GM21360 (cell line): ENCODE measurements around the gene IER5L.
"Not testable (repeated sequence)": the region's sequence is repeated elsewhere in the genome, so short reads cannot be mapped to it uniquely, and the experiment has no call there.

Source experiments
- ATAC-seq: cut with Tn5 transposase; IDR thresholded peaks from one replicate; pipeline ENCODE4 v1.9.1; 2021; ENCODE audit warnings: mild to moderate bottlenecking, moderate library complexity; ENCODE audit not compliant: unreplicated experiment

Gene IER5L

DNA sequence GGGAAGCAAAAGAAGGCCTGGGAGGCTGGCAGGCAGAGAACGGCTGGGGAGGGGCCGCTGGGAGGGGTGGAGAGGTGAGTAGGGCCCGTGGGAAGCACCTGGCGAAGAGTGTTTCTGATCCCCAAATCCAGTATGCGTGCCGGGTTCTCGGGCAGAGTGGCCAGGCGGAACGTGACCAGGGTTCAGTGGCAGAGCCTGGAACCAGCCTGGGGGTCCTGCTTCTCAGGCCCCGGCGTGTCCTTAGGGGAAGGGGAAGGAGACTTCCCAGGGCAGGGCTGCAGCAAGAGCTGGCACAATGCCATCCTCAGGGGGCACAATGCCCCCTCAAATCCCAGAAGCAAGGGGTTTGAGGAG is 25.5 kb upstream of the IER5L start:
- no peak for ATAC-seq

DNA sequence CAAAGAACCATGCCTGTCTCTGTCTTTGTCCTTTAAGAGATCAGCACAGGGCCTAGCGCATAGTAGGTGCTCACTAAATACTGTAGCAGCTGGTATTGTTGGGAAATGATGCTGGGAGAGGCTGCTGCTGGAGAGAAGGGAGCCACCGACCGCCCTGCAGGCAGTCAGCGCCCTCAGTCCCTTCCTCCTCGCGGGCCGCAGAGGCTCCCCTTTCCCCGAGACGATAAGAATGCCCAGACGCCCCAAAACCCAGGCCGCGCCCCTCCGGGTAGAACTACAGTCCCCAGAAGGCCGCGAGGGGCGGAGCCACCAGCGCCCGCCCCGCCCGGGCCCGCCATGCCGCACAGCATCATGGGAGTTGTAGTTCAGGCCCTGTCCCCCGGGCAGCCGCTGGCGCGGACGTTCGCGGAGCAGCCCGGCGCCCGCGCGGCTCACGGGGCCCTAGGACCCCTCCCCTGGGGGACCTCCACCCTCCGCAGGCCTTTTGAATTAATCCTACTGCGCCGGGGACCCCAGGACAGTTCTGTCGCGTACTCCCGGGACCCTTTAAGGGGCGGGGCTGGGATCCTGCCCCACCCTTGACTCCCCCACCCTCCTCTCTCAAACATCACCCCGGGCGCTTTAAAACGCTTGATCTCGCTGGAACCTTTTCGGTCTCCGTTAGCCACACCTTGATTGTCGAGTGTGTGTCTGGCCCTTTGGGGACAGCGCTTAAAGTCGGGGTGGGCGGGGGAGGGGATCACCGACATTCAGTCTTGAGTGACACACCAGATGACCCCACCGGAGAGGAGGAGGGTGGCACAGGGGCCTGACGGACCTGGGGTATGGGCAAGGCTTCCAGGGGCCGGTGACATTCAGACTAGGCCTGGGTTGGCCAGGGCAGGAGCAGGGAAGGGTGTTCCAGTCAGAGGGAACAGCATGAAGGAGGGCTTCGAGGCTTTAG is 24.8 kb upstream of the IER5L start:
- ATAC-seq, result peak; percentile 73

DNA sequence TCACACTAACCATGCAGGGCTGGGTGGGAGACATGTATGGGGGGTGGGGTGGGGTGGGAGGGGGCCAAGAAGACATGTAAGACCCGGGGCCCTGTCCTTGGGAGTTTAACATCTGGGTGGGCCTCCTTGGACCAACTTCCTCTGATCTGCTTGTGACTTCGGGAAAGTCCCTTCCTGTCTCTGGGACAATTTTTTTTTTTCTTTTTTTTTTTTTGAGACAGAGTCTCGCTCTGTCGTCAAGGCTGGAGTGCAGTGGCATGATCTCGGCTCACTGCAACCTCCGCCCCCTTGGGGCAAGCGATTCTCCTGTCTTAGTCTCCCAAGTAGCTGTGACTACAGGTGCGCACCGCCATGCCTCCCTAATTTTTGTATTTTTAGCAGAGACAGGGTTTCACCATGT is 23.8 kb upstream of the IER5L start:
- ATAC-seq, result no peak

DNA sequence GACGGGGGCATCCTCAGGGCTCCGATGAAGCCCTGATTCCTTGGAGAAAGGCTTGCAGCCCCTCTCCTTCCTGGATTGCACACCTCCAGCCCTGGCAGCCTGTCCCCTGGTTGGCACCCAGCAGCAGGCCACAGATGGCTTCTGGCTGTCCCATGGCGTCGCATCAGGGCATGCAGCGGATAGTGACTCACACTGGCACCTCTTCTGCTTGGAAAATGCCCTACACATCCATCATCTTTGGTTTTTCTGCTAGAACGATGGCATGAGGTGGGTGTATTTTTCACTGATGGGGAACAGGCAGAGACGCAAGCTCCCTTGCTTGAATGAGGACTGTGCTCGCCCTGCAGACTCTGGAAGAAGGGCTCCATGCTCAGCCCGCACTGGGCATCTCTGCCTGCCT is 23.2 kb upstream of the IER5L start:
- ATAC-seq, result no peak

DNA sequence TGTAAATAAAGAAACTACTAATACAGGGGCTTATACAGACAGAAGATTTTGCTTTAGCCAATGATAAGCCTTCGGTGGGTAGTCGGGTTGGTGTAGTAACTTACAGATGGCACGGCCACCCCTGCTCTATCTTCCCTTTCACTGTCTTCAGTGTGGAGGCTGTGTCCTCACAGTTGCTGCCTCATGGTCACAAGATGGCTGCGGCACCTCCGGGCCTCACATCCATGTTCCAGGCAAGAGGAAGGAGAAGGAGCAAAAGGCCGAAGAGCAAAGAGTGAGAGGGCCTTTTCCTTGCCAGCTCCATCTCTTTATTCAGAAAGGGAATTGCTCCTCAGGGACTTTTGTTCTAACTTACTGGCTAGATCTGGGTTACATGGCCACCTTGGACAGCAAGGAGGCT is 22.2 kb upstream of the IER5L start:
- ATAC-seq, result no peak

DNA sequence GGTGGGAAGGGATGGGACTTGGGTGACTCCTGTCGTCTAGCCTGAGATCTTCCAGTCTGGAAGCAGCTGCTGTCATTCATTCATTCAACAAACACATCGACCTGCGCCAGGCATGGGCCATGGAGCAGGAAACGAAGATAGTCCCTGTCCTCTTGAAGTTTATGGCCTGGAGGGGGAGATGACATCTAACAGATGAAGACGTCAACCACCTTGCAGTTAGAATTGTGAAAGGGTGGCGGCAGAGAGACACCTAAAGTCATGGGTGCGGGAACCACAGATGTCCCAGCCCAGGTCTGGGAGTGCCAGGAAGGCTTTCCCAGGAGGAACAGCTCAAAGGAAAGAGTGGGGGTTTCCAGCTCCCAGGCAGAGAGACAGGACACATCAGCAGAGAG is 21.0 kb upstream of the IER5L start:
- ATAC-seq, result no peak

DNA sequence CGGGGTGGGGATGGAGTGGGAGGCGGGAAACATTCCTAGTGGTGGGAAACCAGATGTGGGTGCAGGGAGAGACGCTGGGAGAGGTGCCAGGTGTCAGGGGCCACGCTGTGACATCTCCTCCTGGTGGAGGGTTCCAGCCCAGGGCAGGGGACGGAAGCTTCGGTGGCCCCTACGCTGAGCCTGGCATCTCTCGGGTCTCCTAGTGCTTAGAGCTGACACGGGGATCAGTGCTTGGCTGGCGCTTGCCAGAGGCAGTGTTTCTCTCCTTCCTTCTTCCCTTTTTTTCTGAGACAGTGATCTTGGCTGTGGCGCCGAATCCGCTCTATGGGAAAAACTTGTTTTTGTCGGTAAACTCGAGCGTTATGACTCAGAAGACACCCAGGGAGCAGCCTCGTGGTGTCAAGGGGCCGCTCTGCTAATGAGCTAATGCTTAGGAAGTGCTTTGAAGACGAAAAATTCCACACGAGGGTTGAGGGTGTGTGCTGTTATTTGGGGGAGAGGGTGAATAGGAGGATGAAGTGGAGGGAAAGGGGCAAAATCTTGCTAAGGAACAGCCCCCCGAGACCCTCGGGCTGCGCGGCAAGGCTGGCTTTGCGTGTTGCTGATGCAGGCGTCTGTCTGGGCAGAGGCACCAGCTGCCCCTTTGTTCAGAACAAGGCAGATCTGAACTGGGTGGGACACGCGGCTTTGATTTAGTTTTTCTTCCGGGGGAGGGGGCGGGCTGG is 20.4 kb upstream of the IER5L start:
- ATAC-seq, result no peak

DNA sequence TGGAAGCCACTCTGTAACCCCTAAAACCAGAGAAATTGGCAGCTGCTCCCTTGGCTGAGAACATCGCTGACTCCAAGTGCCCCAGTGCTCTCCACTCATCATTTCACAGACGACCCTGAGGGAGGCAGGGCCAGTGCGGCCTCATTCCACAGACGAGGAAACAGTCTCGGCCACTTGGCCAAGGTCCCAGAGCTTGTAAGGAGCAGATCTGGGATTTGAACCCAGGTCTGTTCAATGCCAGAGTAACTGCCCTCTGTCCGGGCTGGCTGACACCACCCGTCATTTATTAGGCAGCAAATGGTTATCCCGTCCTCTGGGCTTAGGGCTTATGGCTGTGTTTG is 19.9 kb upstream of the IER5L start:
- no peak for ATAC-seq

DNA sequence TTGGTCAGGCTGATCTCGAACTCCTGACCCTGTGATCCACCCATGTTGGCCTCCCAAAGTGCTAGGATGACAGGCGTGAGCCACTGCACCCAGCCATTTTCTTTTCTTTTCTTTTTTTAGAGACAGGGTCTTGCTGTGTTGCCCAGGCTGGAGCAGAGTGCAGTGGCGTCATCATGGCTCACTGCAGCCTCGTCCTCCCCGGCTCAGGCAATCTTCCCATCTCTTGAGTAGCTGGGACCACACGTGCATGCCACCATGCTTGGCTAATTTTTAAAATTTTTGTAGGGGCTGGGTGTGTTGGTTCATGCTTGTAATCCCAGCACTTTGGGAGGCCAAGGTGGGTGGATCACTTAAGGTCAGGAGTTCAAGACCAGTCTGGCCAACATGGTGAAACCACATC is 19.0 kb upstream of the IER5L start:
- not testable (repeated sequence) for ATAC-seq

DNA sequence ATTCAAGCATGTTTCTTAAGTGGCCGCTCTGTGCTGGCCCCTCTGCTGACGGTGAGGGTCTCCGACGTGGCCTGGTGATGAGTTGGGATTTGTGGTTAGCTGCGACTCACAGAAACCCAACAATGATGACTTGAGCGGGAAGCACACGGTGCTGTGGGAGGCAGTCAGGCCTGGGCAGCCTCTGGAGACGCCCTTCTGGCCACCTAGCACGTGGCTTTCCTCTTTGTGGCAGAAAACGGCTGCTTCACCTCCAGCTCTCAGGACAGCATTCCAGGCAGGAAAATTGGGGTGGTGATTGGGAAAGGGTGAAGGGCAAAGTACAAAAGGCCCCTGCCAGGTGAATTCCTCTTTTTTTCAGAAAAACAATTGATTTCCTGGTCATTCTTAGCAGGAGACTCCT is 17.5 kb upstream of the IER5L start:
- no peak for ATAC-seq

DNA sequence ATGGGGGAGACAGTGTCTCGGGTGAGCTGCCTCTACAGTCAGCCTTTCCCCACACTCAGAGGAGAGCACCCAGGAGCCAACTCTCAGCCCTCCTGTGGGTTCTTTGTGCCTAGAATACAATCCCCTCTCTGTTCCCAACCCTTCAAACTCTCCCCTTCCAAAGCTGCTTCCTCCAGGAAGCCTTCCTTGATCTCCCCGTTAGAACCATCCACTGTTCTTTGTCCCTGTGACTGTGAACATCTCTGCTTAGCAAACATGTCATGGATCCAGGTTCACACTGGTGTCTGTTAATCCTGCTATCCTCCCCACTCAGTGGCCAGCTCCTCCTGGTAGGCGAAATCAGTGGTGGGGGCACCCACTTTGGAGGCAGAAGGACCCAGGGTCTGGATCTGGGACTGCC is 16.2 kb upstream of the IER5L start:
- no peak for ATAC-seq

DNA sequence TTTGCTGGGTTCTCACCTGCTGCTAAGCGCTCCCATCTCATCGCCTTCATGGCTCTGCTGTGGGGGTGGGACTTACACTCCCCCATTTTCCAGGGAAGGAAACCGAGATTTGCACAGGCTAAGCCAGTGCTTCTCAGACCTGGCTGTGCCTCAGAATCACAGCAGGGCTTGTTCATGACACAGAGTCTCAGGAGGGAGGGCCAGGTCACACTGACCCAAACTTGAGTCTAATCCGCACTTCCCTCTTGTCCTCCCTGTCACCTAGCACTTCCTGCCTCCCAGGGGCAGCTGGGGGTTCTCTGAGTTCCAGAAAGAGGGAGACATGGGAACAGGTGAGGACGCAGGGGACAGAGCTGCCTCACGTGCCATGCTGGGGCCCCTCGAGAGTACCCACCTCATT is 15.6 kb upstream of the IER5L start:
- ATAC-seq, result no peak

DNA sequence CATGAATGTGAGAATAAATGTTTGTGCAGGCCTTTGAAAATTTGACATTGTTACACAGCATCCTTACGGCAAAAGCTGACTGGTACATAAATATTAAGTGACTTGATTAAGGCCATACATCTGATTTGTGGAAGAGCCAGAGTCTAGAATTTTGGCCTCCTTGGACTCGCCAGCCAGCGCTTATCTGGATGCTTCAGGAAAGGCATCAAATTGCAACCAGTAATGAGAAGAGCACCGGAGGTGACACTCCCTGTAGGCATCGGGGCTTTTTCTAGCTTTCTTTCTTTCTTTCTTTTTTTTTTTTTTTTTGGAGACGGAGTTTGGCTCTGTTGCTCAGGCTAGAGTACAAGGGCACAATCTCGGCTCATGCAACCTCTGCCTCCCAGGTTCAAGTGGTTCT is 13.2 kb upstream of the IER5L start:
- ATAC-seq, result no peak

DNA sequence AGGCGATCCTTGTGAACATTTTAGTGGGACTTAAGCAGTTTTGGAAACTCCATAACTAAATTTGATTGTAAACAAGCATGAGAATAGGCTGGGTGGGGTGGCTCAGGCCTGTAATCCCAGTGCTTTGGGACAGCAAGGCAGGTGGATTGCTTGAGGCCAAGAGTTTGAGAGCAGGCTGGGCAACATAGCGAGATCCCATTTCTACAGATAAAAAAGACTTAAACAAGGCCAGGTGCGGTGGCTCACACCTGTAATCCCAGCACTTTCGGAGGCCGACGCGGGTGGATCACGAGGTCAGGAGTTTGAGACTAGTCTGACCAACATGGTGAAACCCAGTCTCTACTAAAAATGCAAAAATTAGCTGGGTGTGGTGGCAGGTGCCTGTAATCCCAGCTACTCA is 11.9 kb upstream of the IER5L start:
- ATAC-seq, result not testable (repeated sequence)

DNA sequence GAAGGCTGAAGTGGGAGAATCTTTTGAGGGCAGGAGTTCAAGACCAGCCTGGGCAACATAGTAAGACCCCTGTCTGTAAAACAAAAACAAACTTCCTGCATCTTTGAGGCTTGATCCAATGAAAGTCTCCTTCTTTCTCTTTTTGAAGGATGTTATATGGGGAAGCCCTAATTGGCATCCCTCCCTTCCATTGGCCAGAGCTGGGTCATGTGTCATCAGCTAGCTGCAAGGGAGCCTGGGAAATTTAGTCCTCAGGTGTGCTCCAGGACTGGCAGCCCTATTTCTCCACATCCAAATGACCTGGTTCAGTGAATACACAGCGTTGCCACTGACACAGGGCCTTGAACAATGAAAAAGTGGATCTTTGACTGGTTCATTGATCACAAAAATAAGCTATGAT is 9.0 kb upstream of the IER5L start:
- no peak for ATAC-seq

DNA sequence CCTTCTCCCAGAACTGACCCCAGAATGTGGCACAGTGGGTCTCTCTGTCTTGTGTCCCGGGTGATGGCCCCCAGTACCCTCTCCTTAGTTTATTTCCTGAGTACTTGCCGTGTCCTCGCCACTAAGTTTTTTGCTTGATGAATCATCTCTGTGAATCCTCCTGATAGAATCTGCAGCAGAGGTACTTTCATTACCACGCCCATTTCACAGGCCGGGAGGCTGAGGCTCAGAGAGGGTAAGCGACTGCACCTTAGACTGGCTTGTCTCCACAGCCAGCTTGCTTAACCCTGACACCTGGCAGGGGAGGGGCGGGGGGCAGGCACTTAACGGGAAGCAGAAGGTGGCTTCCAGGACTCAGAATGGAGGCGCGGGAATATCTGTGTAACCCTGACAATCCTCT is 7.9 kb upstream of the IER5L start:
- ATAC-seq, result no peak

DNA sequence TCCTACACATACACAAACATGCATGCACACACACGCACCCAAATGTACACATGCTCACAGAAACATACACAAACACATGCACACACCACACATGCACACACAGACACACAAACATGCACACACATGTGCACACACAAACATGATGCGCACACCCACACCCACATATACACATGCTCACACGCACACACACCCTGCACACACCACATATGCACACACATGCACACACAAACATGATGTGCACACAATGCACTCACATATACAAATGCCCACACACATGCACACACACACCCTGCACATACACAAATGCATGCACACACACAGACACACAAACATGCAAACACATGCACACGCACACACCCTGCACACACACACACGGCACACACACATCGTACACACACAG is 7.3 kb upstream of the IER5L start:
- no peak for ATAC-seq

DNA sequence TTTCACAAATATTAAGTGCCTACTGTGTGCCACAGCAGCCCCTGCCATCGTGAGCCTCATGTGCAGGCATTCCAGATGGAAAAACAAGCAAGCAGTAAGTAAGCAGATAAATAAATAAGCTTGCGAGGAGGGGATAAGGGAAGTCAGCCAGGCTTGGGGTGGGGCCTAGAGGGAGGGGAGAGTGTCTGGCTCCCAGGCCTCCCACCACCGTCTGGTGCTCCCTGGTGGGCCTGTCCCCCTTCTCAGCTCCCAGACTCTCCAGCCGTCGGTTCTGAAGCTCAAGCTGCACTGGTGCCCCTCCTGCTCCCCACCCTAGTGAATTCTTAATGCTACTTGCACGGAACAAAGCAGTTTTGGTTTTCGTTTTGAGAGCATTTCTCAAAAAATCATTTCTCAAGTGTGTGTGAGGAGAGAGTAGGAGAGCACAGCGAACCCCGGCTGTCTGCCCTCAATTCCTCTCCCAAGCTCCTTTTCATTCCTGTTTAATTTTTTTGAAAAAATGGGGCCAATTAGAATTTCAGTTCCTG is 6.6 kb upstream of the IER5L start:
- ATAC-seq, result no peak

DNA sequence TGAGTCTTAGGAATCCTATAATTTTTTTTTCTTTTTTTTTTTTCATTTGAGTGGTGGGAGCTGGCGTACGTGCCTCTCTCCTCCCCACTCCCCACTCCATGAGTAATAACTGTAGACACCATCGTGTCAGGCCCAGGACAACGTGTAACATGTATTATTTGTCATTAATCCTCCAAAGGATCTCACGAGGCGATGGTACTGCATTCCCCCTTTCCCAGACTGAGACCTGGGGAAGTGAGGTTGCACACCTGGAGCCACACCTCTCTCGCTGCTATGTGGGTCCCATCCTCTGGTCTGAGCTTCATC is 6.1 kb upstream of the IER5L start:
- no peak for ATAC-seq

DNA sequence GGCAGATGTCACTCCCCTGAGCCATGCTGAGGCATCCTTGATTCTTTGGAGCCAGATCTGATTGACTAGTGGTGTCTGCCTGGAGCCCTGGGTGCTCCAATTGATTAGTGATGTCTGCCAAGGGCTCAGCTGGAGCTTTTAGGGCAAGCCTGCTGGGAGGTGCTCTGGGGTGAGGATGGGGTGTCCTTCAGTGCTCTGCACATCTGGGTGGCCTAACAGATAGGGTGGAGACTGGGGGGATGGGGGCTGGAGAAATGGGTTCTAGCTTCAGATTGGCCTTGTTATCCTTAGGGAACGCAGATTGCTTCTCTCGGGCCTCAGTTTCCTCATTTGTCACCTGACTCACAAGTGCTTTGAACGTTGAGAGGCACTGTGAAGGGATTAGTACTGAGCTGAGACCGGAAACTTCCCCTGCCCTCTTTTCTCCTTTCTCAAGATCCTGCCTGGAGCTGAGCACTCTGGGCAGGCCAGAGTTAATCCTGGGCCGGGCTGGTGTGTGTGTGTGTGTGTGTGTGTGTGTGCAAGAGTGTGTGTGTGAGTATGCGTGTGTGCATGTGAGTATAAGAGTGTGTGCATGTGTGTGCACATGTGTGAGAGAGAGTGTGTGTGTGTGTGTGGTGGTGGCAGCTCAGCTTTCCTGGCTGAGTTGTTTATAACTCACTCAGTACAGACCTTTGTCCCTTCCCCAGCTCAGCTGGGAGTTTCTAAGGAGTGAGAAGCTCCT is 5.6 kb upstream of the IER5L start:
- no peak for ATAC-seq

DNA sequence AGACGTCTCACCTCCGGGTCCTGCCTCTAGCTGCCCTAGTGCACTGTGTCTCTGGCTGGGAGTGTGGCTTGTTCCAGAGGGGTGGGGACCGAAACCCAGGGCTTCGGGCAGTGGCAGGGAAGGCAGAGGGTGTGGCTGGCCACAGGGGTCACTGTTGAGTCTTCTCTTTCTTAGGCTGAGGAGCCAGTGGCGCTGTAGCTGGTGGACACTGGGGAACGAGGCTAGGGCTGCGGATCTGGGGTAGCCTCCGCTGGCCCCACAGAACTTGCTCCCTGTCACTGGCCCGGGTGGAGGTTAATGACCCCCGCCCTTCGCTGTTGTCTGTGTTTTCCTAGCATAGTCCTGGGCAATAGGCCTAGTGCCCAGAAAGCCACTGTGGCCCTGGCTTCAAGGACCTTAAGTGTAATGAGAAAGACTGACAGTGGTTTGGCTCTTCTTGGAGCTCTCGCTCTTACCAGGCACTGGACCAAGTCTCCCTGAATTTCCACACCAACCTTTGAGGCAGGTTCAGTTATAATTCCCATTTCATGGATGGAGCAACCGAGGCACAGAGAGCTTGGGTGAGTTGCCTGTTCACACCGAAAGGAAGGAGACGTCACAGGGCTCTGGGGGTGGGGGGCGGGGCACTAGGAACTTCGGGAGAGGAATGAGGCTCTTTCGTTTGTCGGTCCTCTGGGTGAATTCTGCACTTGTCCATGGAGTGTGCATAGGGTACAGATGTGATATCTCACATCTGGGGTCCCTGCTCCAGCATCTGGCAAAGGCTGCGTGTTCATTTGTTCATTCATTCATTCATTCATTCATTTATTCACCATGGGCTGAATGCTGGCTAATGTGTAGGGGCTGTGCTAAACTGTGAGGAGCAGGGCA is 4.8 kb upstream of the IER5L start:
- ATAC-seq, result no peak
